D721Med (cell line): ENCODE measurements around the gene VAV3.

Experiments
- DNase-seq: peaks from one replicate; pipeline ENCODE4 v3.0.0; 2011; ENCODE audit warnings: low spot score; ENCODE audit not compliant: insufficient read length
- FAIRE-seq: peaks from 2 replicates; lab custom pipeline; 2011; peaks lifted over from hg19 to GRCh38; lab: Jason Lieb, UNC
- CTCF ChIP-seq: IDR thresholded peaks from 2 replicates; pipeline ENCODE4 v1.5.1; 2012; ENCODE audit warnings: mild to moderate bottlenecking, control low read depth; ENCODE audit not compliant: insufficient read depth; ENCODE audit errors: missing control alignments

VAV3 gene

GRCh38 chr1:107689733-107690132 lies 275.2 kb downstream of the VAV3 start:
- FAIRE-seq (no peak), DNase-seq (no peak)
- no peak for TF ChIP-seq CTCF

GRCh38 chr1:107689159-107689558 lies 275.8 kb downstream of the VAV3 start:
- no peak for DNase-seq
- no peak for FAIRE-seq
- no peak for TF ChIP-seq CTCF

GRCh38 chr1:107687849-107688753 lies 276.9 kb downstream of the VAV3 start:
- TF ChIP-seq CTCF: no peak
- FAIRE-seq: no peak
- no peak for DNase-seq

- no peak for TF ChIP-seq CTCF
- DNase-seq (no peak), FAIRE-seq (no peak)
These were observed 281.3 kb downstream of the VAV3 start for GRCh38 chr1:107683683-107684082.

- DNase-seq (no peak), FAIRE-seq (no peak)
- no peak for TF ChIP-seq CTCF
These were observed 281.8 kb downstream of the VAV3 start for GRCh38 chr1:107683191-107683657.

GRCh38 chr1:107682467-107682866 lies 282.5 kb downstream of the VAV3 start:
- DNase-seq: no peak
- no peak for FAIRE-seq
- TF ChIP-seq CTCF: no peak

- TF ChIP-seq CTCF: no peak
- FAIRE-seq (no peak), DNase-seq (no peak)
These were observed 283.9 kb downstream of the VAV3 start for GRCh38 chr1:107681001-107681479.
